IMR-90 (cell line): ENCODE data around the gene CDC42BPG. TPM values are rescaled to one million over a fixed set of nuclear protein-coding genes. Genes with fewer than 3 reads are reported as not detected.

ENCODE experiments used
- ATAC-seq: fragments of 200-7000 bp; cut with Tn5 transposase; 2 replicates; pipeline ENCODE4 v1.9.1; 2020; ENCODE audit warnings: low read depth, mild to moderate bottlenecking, moderate library complexity
- BruUV-seq: library from RNA; stranded (reverse); fragments of 400-500 nt; replicated peaks from 2 replicates; lab custom pipeline; 2021; lab: Mats Ljungman, UMichigan
- CTCF ChIA-PET: fragments of 300-600 bp; formaldehyde crosslinking; extraction: SDS; loops from one replicate; lab custom pipeline; 2021; ENCODE audit warnings: antibody characterized with exemption; lab: Yijun Ruan, JAX
- POLR2A ChIA-PET: fragments of 300-600 bp; sonication (Branson Sonifier 250); formaldehyde crosslinking; loops from one replicate; lab custom pipeline; 2022; ENCODE audit warnings: antibody characterized with exemption; ENCODE audit not compliant: unreplicated experiment; lab: Charles Lee
- DNase-seq: peaks from one replicate; pipeline ENCODE4 v3.0.0; 2013
- H2AFZ ChIP-seq: replicated peaks from 2 replicates; pipeline ENCODE3; 2013; ENCODE audit warnings: low read length, mild to moderate bottlenecking; ENCODE audit not compliant: poor library complexity
- H2AK5ac ChIP-seq: 2 replicates; pipeline ENCODE4 v1.6.1; 2013; ENCODE audit warnings: low read depth, low read length, inconsistent platforms
- H2AK9ac ChIP-seq: replicated peaks from 2 replicates; pipeline ENCODE3; 2013; ENCODE audit warnings: mild to moderate bottlenecking, low read depth, low read length, moderate library complexity; ENCODE audit not compliant: poor library complexity
- H2BK120ac ChIP-seq: 2 replicates; pipeline ENCODE4 v1.6.1; 2013; ENCODE audit warnings: low read depth, low read length, inconsistent platforms
- H2BK15ac ChIP-seq: 3 replicates; pipeline ENCODE4 v1.6.1; 2013; ENCODE audit warnings: low read depth, low read length, inconsistent platforms
- H2BK20ac ChIP-seq: 2 replicates; pipeline ENCODE4 v1.6.1; 2013; ENCODE audit warnings: low read depth, mild to moderate bottlenecking, inconsistent platforms, low read length, moderate library complexity
- H2BK5ac ChIP-seq: 2 replicates; pipeline ENCODE4 v1.6.1; 2013; ENCODE audit warnings: mild to moderate bottlenecking, low read depth, low read length, inconsistent platforms; ENCODE audit not compliant: poor library complexity, severe bottlenecking
- H3K14ac ChIP-seq: replicated peaks from 2 replicates; pipeline ENCODE4 v1.6.1; 2013; ENCODE audit warnings: low read depth, low read length, inconsistent platforms
- H3K18ac ChIP-seq: 2 replicates; pipeline ENCODE4 v1.6.1; 2013; ENCODE audit warnings: low read depth, low read length, control low read depth
- H3K23ac ChIP-seq: 2 replicates; pipeline ENCODE4 v1.6.1; 2013; ENCODE audit warnings: low read depth, low read length, inconsistent platforms
- H3K27ac ChIP-seq: 2 replicates; pipeline ENCODE4 v1.5.1; 2013; ENCODE audit warnings: mild to moderate bottlenecking, control low read depth, low read length; ENCODE audit not compliant: insufficient read depth
- H3K27me3 ChIP-seq: 2 replicates; pipeline ENCODE4 v1.6.1; 2013; ENCODE audit warnings: low read length; ENCODE audit not compliant: control insufficient read depth, insufficient read depth
- H3K36me3 ChIP-seq: 2 replicates; pipeline ENCODE4 v1.6.1; 2013; ENCODE audit warnings: low read length, mixed read lengths; ENCODE audit not compliant: control insufficient read depth, insufficient read depth
- H3K4ac ChIP-seq: 2 replicates; pipeline ENCODE4 v1.6.1; 2013; ENCODE audit warnings: low read depth, low read length, inconsistent platforms
- H3K4me1 ChIP-seq: 2 replicates; pipeline ENCODE4 v1.6.1; 2013; ENCODE audit warnings: low read length, mixed read lengths; ENCODE audit not compliant: control insufficient read depth, insufficient read depth
- H3K4me2 ChIP-seq: 2 replicates; pipeline ENCODE4 v1.6.1; 2013; ENCODE audit warnings: low read depth, mild to moderate bottlenecking, control low read depth, low read length, moderate library complexity
- H3K4me3 ChIP-seq: 2 replicates; pipeline ENCODE4 v1.5.1; 2013; ENCODE audit warnings: low read depth, mild to moderate bottlenecking, control low read depth, low read length, moderate library complexity; ENCODE audit not compliant: insufficient read depth
- H3K56ac ChIP-seq: 2 replicates; pipeline ENCODE4 v1.6.1; 2013; ENCODE audit warnings: low read length, inconsistent platforms; ENCODE audit not compliant: insufficient read depth; ENCODE audit errors: extremely low read depth
- H3K79me1 ChIP-seq, 2 experiments: 2 replicates each; pipeline ENCODE4 v1.6.1; 2013; ENCODE audit warnings: low read length in 2 of 2, inconsistent platforms in 1 of 2, low read depth in 1 of 2
- H3K9ac ChIP-seq: 2 replicates; pipeline ENCODE4 v1.6.1; 2013; ENCODE audit warnings: low read depth, low read length, control low read depth
- H3K9me1 ChIP-seq: 2 replicates; pipeline ENCODE4 v1.6.1; 2013; ENCODE audit warnings: low read length, inconsistent platforms; ENCODE audit not compliant: insufficient read depth
- H3K9me3 ChIP-seq: 2 replicates; pipeline ENCODE4 v1.6.1; 2013; ENCODE audit warnings: low read length; ENCODE audit not compliant: control insufficient read depth, insufficient read depth
- H4K20me1 ChIP-seq: 2 replicates; pipeline ENCODE4 v1.6.1; 2013; ENCODE audit warnings: low read length, inconsistent platforms; ENCODE audit not compliant: insufficient read depth
- H4K5ac ChIP-seq: 2 replicates; pipeline ENCODE4 v1.6.1; 2013; ENCODE audit warnings: mild to moderate bottlenecking, low read depth, low read length, control low read depth
- H4K8ac ChIP-seq, 2 experiments: 2 replicates each; pipeline ENCODE4 v1.6.1; 2013; ENCODE audit warnings: low read depth in 2 of 2, low read length in 2 of 2, control low read depth in 1 of 2, inconsistent platforms in 1 of 2
- H4K91ac ChIP-seq: 2 replicates; pipeline ENCODE4 v1.6.1; 2013; ENCODE audit warnings: low read depth, low read length, inconsistent platforms; ENCODE audit not compliant: insufficient read depth
- BHLHE40 ChIP-seq: fragments of 150-350 bp; IDR thresholded peaks from 2 replicates; pipeline ENCODE4 v1.6.1; 2016; ENCODE audit warnings: mild to moderate bottlenecking, low read depth, low read length
- CEBPB ChIP-seq: IDR thresholded peaks from 2 replicates; pipeline ENCODE4 v1.6.1; 2012; ENCODE audit warnings: low read depth, low read length, improper control_type of control experiment
- CHD1 ChIP-seq: IDR thresholded peaks from 2 replicates; pipeline ENCODE4 v1.6.1; 2012; ENCODE audit warnings: low read depth, low read length, improper control_type of control experiment
- CTCF ChIP-seq: conservative IDR thresholded peaks from 2 replicates; pipeline ENCODE4 v1.5.1; 2012; ENCODE audit warnings: mild to moderate bottlenecking, low read depth, low read length, improper control_type of control experiment
- ELK1 ChIP-seq: fragments of 150-350 bp; IDR thresholded peaks from 2 replicates; pipeline ENCODE4 v1.6.1; 2016; ENCODE audit warnings: low read depth, mild to moderate bottlenecking, low read length, moderate library complexity, borderline replicate concordance
- FOS ChIP-seq: fragments of 150-350 bp; IDR thresholded peaks from 2 replicates; pipeline ENCODE4 v1.6.1; 2016; ENCODE audit warnings: low read depth, low read length
- MAFK ChIP-seq: IDR thresholded peaks from 2 replicates; pipeline ENCODE4 v1.6.1; 2012; ENCODE audit warnings: low read depth, low read length, improper control_type of control experiment
- MAZ ChIP-seq: IDR thresholded peaks from 2 replicates; pipeline ENCODE4 v1.6.1; 2012; ENCODE audit warnings: low read depth, mild to moderate bottlenecking, low read length, improper control_type of control experiment, moderate library complexity, borderline replicate concordance
- MXI1 ChIP-seq: IDR thresholded peaks from 2 replicates; pipeline ENCODE4 v1.6.1; 2012; ENCODE audit warnings: low read depth, mild to moderate bottlenecking, low read length, moderate library complexity, borderline replicate concordance
- NFE2L2 ChIP-seq: fragments of 150-350 bp; IDR thresholded peaks from 2 replicates; pipeline ENCODE4 v1.6.1; 2016; ENCODE audit warnings: low read depth, mild to moderate bottlenecking, low read length
- POLR2A ChIP-seq: IDR thresholded peaks from 2 replicates; pipeline ENCODE4 v1.6.1; 2012; ENCODE audit warnings: mild to moderate bottlenecking, low read depth, low read length
- RAD21 ChIP-seq: IDR thresholded peaks from 2 replicates; pipeline ENCODE4 v1.6.1; 2012; ENCODE audit warnings: low read length, improper control_type of control experiment
- RFX5 ChIP-seq: IDR thresholded peaks from 2 replicates; pipeline ENCODE4 v1.8.0; 2012; ENCODE audit warnings: low read depth, mild to moderate bottlenecking, low read length, moderate library complexity
- SMC3 ChIP-seq: fragments of 150-350 bp; IDR thresholded peaks from 2 replicates; pipeline ENCODE4 v1.6.1; 2016; ENCODE audit warnings: low read depth, mild to moderate bottlenecking, antibody characterized with exemption, low read length, moderate library complexity
- WGBS, 2 experiments: methylation state at CpG; one replicate each; pipeline versions ENCODE4 v1.1.5 to v1.1.7; 2013; ENCODE audit warnings: missing lambda C conversion rate in 2 of 2; ENCODE audit not compliant: insufficient read length in 1 of 2; ENCODE audit errors: extremely low coverage in 2 of 2; 5-methylcytosine and 5-hydroxymethylcytosine counted together
- dilution Hi-C: fragments of 300-500 bp; cut with HindIII; formaldehyde crosslinking; loops from one replicate; pipeline ENCODE4 v1.14.3; 2018; ENCODE audit warnings: low sequenced_read_pairs; ENCODE audit not compliant: unreplicated experiment
- in situ Hi-C: fragments of 300-500 bp; cut with MboI; formaldehyde crosslinking; loops from 3 replicates; pipeline ENCODE4 v1.14.3; 2019; ENCODE audit warnings: low sequenced_read_pairs, inconsistent platforms, mixed read lengths
- intact Hi-C: fragments of 100-400 bp; cut with micrococcal nuclease; formaldehyde crosslinking; loops from 2 replicates; pipeline ENCODE4 v1.10.0; 2022
- polyA plus RNA-seq, 3 experiments: library from polyadenylated mRNA; depleted of rRNA; stranded (reverse); fragments of >200 nt; gene quantifications; 2 replicates each; pipeline ENCODE4 v1.2.3, GENCODE V29; 2012; ENCODE audit warnings: low replicate concordance in 1 of 3
- total RNA-seq: library from RNA; depleted of rRNA; stranded (reverse); fragments of >200 nt; gene quantifications from 2 replicates; pipeline ENCODE4 v1.2.3, GENCODE V29; 2012

The CDC42BPG gene
- total and polyA plus RNA-seq, 2 of the 4 experiments (the other 2 are of a cell fraction): under 0.01 to 0.12 TPM

GRCh38 chr11:64869571-64870175 is 25.2 kb upstream of the CDC42BPG start:
- H3K9me1 ChIP-seq: peaks cover 46% of the 10 kb centered on the region
- 0 out of 2 replicates have a peak overlapping the region, but pooled peaks have one; percentile 8 for H3K9ac ChIP-seq
- TF ChIP-seq FOS (no peak), CEBPB (no peak), NFE2L2 (no peak), ELK1 (no peak), POLR2A (peak; percentile 21; the same call in 1 of the 2 replicates), MAFK (no peak), BHLHE40 (no peak), RFX5 (no peak), MAZ (no peak), CHD1 (no peak), SMC3 (no peak), RAD21 (no peak), MXI1 (no peak), CTCF (peak; percentile 29; the same call in 1 of the 2 replicates)
- peak overlapping the region; percentile 77; the same call in 1 of the 2 replicates for H2BK20ac ChIP-seq
- 60% methylated on average over 2 of the region's 9 CpGs; no CpG with 5 or more reads in 1 of the 2 experiments for WGBS, 2 experiments
- dilution Hi-C loops (no loop called here), in situ Hi-C loops (no loop called here), intact Hi-C loops (loop anchor here (1.0 kb wide), 1 partner anchor 9 kb away; the partner anchor contains the start of gene EHD1)
- ChIA-PET POLR2A (no interaction called here), CTCF (interaction anchor here (0.8 to 1.6 kb wide), 5 partner anchors 8 to 91 kb away, joined by 3 to 4 read pairs (median 3); partner anchors contain the start of gene CDC42BPG)
- peak overlapping the region; percentile 86 for H2BK120ac ChIP-seq
- H3K9me3 ChIP-seq: no peaks in the 10 kb centered on the region
- peak overlapping the region; percentile 0 to 73; a peak in 2 of 4 replicates for H4K8ac ChIP-seq
- H3K79me1 ChIP-seq: peaks cover 14 to 78% of the 10 kb centered on the region in 2 experiments; a peak in 3 of 4 replicates
- peak overlapping the region; percentile 58 for H4K91ac ChIP-seq
- peak overlapping the region; percentile 94 for H2AK5ac ChIP-seq
- BruUV-seq: no TSS peak
- H2AFZ ChIP-seq: no peak overlapping the region
- H3K4ac ChIP-seq: peak overlapping the region; percentile 91
- no peak for DNase-seq
- H4K20me1 ChIP-seq: peaks cover 83% of the 10 kb centered on the region
- no peak overlapping the region for H4K5ac ChIP-seq
- H3K14ac ChIP-seq: peak overlapping the region; percentile 82
- H2BK5ac ChIP-seq: peak overlapping the region; percentile 67
- H3K18ac ChIP-seq: no peak overlapping the region
- peaks cover 46% of the 10 kb centered on the region for H3K4me1 ChIP-seq
- H3K4me3 ChIP-seq: no peak overlapping the region
- no peak for ATAC-seq
- H2BK15ac ChIP-seq: peak overlapping the region; percentile 27; the same call in 1 of the 3 replicates
- H3K23ac ChIP-seq: peak overlapping the region; percentile 94
- peak overlapping the region; percentile 67 for H3K27ac ChIP-seq
- H3K36me3 ChIP-seq: peaks cover 34% of the 10 kb centered on the region
- peak overlapping the region; percentile 32 for H3K56ac ChIP-seq
- H3K4me2 ChIP-seq: peak overlapping the region; percentile 31; the same call in 1 of the 2 replicates
- peak overlapping the region; percentile 66 for H2AK9ac ChIP-seq
- H3K27me3 ChIP-seq: no peaks in the 10 kb centered on the region
